GM18517 (cell line): ENCODE data around the gene LRP5.

Source experiments
- ATAC-seq: cut with Tn5 transposase; IDR thresholded peaks from one replicate; pipeline ENCODE4 v1.9.1; 2021; ENCODE audit warnings: mild to moderate bottlenecking, moderate library complexity; ENCODE audit not compliant: unreplicated experiment

LRP5 gene

GRCh38 chr11:68312117-68312779 lies at the start of gene LRP5:
TSS of gene LRP5 (plus strand) at chr11:68312591. CDS start at chr11:68312715, 124 bp downstream.
- no peak for ATAC-seq

GRCh38 chr11:68263444-68264035 lies 48.9 kb upstream of the LRP5 start:
- ATAC-seq, result no peak

GRCh38 chr11:68264244-68264643 lies 48.1 kb upstream of the LRP5 start:
- no peak for ATAC-seq

DNA sequence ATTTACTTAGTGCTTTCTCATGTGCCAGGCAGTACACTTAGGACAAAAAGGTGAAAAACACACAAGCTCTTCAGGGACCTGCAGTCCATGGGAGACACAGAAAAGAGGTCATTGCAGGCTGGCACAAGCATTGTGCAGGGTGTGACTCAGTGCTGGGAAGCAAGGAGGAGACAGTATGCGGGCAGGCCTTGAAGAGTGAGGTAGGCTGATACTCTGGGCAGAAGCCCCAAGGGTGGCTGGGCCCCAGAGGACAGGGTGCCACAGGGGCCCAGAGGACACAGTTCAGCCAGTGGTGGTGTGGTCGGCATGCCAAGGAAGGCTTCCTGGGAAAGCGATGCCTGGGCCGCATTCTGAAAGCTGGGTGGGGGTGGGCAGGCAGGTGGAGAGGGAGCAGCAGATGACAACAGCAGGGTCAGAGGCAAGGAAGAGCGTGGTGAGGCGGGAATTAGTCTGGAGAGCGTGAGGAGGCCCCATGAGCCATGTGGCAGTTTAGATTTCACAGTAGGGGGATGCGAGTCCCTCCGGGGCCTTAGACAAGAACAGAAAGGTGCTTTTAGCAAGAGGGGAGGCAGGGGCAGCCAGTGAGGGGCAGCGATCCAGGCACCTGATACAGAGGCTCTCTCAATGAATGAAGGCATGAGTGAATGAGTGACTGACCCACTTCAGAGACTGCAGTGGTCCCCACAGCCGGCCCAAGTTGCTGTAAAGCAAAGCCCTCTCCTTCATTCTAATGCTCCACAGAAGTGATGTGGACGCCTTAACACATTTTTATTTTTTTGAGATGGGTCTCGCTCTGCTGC lies 47.5 kb upstream of the LRP5 start:
- ATAC-seq, result no peak

GRCh38 chr11:68266121-68266891 lies 46.1 kb upstream of the LRP5 start:
- ATAC-seq, result peak; percentile 74

- ATAC-seq, result no peak
Measured at GRCh38 chr11:68266936-68267880, 45.2 kb upstream of the LRP5 start.

GRCh38 chr11:68267881-68268240 lies 44.5 kb upstream of the LRP5 start:
- ATAC-seq, result no peak

DNA sequence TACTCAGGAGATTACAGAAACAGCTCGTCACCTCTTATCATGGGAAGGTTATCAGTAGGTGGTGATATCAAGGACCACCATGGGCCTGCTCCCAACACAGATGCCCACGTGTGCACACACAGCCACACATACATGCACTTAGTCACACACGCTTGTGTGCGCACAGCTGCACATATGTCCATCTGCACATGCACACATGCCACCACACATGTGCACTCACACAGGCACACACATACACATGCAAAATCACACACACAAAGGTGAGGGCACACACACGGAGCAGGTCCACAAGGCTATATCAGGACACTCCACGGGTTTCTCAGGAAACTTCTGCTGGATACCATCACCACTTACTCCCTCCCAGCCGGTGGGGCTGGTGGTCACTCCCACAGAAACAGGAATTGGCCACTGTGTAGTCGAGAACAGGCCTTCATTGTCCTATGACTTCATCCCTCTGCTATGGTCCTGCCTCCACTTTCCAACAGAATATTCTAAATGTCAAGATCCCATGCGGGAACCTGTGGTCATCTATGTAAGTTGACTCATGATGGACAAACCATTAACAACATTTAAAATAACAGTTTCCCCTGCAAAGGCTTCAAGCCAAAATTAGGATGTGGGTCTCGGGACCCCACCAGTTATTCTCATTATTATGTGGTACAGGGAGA lies 42.8 kb upstream of the LRP5 start:
- ATAC-seq, result no peak

- no peak for ATAC-seq
Measured at GRCh38 chr11:68270196-68271022, 42.0 kb upstream of the LRP5 start.

DNA sequence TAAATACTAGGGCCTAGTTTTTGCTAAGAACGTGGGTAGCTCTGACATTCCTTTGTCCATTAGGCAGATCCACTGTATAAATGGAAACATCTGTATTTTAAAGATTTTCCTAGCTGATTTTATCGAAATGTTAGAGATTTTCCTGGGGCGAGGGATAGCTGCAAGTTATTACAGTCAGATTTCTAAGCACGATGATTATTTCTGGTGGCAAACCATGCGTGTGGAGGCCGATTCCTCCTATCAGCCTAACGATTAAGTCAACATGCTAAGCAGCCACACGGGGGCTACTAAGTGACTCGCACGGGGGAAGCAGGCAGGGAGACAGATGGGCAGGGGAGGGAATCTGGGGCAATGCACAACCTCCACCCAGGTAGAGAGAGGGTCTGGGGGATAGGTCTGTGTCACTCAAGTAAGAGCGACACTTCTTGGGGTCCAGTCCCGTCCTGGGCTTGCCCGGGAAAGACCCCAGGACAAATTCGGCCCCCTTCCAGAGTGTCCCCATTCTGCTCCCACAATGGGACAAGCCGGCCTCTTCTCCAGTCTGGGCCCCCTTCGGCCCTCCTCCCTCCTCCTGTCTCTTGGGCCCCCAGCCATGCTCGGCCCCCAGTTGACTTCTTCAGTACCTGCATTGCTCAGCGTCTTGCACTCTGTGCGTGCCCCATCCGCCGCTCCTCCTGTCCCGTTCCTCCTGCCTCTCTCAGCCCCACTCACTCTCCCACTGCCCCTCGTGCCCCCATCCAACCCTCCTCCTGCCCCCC lies 41.2 kb upstream of the LRP5 start:
- ATAC-seq, result peak; percentile 21

DNA sequence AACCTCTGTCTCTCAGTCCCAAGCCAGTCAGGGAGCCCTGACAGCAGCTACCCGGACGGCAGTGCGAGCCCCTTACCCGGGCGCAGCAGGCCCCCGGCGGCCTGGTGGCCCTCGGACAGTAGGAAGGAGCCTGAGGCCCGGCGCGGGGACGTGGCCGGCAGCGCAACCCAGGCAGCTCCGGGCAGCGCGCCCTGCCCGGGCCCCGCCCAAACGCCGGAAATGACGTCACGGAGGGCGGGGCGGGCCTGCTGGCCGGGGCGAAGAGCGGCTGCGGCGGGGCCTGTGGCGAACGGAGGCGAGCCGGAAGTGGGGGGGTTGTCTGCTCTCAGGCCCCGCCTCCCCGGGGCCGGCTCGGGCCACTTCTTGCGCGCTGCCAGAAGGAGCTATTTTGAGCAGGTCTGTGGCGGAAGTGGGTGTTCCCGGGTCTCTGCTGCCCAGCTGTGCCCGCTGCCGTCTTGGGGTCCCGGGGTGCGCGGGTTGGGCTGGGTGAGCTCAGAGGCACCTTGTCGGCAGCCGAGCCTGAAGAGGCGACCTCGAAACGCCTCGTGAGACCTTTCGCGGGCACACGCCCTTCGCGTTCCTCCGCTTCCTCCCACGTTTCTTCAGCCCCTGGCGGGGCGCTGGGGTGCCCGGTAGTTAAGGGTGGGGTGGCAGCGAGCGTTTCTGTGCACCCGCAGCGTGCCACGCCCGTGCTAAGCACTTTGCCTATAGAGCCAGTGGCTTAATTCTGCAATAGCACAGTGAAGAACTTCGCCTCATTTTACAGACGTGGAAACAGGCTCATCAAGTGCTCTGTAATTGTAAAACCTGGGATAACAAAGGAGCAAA lies 40.4 kb upstream of the LRP5 start, which contains the start of gene C11orf24:
Gene C11orf24, minus strand, starts transcription at position 193 of the 828 bp plus-strand sequence. CDS start 8,206 bp downstream, outside the sequence.
- ATAC-seq, result peak; percentile 64

DNA sequence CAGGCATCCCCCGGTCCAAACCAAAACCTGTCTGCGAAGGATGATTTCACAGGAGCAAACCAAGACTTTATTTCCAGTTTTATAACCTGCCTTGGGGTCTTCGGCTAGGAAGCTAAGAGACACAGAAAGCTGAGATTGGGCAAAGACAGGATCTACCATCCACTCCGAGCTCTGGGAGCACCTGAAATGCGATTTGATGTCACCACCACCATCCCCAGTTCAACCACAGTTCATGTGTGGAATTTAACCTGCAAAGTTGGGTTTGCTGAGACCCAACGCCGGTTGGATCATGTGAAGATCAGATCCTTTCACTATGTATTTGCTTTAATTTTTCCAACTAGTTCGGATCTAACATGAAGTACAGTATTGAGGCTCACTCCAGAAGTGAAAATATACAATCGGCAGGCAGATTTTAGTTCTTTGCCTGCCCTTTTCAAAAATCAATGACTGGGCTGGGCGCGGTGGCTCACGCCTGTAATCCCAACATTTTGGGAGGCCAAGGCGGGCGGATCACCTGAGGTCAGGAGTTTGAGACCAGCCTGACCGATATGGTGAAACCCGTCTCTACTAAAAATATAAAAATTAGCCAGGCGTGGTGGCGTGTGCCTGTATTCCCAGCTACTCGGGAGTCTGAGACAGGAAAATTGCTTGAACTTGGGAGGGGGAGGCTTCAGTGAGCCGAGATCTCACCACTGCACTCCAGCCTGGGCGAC lies 39.2 kb upstream of the LRP5 start:
- ATAC-seq, result no peak

- no peak for ATAC-seq
Measured at GRCh38 chr11:68274306-68274705, 38.1 kb upstream of the LRP5 start.

DNA sequence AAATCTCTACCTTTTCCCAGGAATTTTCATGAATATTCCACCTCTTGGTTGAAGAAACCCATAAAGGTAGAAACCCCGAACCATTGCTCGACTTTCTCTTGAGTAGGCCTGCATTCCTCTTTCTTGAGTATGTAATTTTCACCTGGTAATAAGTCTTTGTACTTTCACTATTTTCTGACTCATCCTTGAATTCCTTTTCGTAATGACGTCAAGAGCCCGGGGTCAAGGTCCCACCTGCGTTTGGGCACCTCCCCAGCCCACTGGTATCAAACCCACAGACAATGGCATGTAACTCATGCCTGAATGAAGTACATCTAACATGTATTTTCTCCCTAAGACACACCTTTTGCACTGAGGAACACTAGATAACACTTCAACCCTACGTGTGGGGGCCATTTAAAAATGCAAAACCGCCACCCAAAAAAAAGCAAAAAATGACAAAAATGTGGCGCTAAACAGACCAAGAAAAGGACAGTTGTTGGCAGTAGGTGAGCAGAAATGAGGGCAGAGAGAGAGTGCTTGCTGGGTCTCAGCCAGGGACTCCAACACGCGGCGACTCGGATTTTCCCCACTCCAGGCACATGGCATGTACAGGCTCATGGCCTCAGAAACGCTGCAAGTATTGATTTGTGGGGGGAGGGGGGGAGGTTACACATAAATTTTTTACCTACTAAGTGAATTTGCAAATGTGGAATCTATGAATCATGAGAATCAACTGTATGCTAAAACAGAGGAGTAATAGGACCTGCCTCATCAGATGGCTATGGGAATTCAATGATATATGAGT lies 36.5 kb upstream of the LRP5 start:
- ATAC-seq, result no peak

GRCh38 chr11:68276861-68277260 lies 35.5 kb upstream of the LRP5 start:
- no peak for ATAC-seq

DNA sequence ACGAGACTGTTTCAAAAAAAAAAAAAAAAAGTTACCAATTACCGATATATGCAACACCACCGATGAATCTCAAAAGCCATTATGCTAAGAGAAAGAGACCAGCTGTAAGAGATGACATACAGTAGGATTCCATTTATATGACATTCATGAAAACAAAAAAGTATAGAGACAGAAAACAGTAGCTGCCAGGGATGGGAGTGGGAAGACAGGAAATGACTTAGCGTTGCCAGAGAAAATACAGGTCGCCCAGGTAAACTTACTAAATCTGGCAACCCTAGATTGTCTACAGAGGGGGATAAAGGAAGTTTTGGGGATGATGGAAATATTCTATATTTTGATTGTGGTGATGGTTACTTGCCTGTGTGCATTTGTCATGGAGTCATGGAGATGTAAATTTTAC lies 32.7 kb upstream of the LRP5 start:
- ATAC-seq, result no peak
